GM18505 (cell line): Measurements from ENCODE around the gene CAMK2D.

Experiments used
- ATAC-seq: cut with Tn5 transposase; IDR thresholded peaks from one replicate; pipeline ENCODE4 v1.9.1; 2021; ENCODE audit not compliant: unreplicated experiment
- POLR2A ChIP-seq: IDR thresholded peaks from 4 replicates; pipeline ENCODE4 v1.6.1; 2011; ENCODE audit warnings: borderline replicate concordance; ENCODE audit not compliant: insufficient read depth, insufficient read length; ENCODE audit errors: extremely low read depth

Gene CAMK2D

GRCh38 chr4:113442826-113443225, 318.7 kb downstream of the CAMK2D start:
- no peak for ATAC-seq
- TF ChIP-seq POLR2A, result no peak

GRCh38 chr4:113440371-113440770, 321.2 kb downstream of the CAMK2D start:
- no peak for TF ChIP-seq POLR2A
- no peak for ATAC-seq

GRCh38 chr4:113438596-113438995, 322.9 kb downstream of the CAMK2D start:
- no peak for ATAC-seq
- TF ChIP-seq POLR2A, result no peak

- no peak for ATAC-seq
- TF ChIP-seq POLR2A, result no peak
Measured at GRCh38 chr4:113437129-113437528, 324.4 kb downstream of the CAMK2D start.

GRCh38 chr4:113436360-113436759, 325.2 kb downstream of the CAMK2D start:
- TF ChIP-seq POLR2A, result no peak
- no peak for ATAC-seq

- no peak for TF ChIP-seq POLR2A
- ATAC-seq, result no peak
Measured at GRCh38 chr4:113435893-113436292, 325.6 kb downstream of the CAMK2D start.

GRCh38 chr4:113434247-113434587, 327.3 kb downstream of the CAMK2D start:
- TF ChIP-seq POLR2A, result no peak

GRCh38 chr4:113433536-113434246, 327.8 kb downstream of the CAMK2D start:
- no peak for ATAC-seq
- TF ChIP-seq POLR2A, result no peak

More at GRCh38 chr4:113434247-113434587, 327.3 kb downstream of the CAMK2D start:
- no peak for ATAC-seq

- ATAC-seq, result no peak
- TF ChIP-seq POLR2A, result no peak
Measured at GRCh38 chr4:113433116-113433515, 328.4 kb downstream of the CAMK2D start.

- TF ChIP-seq POLR2A, result no peak
- no peak for ATAC-seq
Measured at GRCh38 chr4:113423631-113424030, 337.9 kb downstream of the CAMK2D start.

- no peak for TF ChIP-seq POLR2A
- ATAC-seq, result no peak
Measured at GRCh38 chr4:113420938-113421337, 340.6 kb downstream of the CAMK2D start.

GRCh38 chr4:113419631-113420030, 341.9 kb downstream of the CAMK2D start:
- no peak for ATAC-seq
- TF ChIP-seq POLR2A, result no peak

- no peak for TF ChIP-seq POLR2A
- ATAC-seq, result no peak
Measured at GRCh38 chr4:113411496-113411938, 350.0 kb downstream of the CAMK2D start.

GRCh38 chr4:113410686-113411085, 350.9 kb downstream of the CAMK2D start:
- ATAC-seq, result no peak
- no peak for TF ChIP-seq POLR2A

- no peak for TF ChIP-seq POLR2A
- ATAC-seq, result no peak
Measured at GRCh38 chr4:113409181-113409580, 352.4 kb downstream of the CAMK2D start.

- ATAC-seq, result no peak
Measured at GRCh38 chr4:113407409-113407808, 354.1 kb downstream of the CAMK2D start.

GRCh38 chr4:113406723-113407016, 354.9 kb downstream of the CAMK2D start:
- no peak for TF ChIP-seq POLR2A
- ATAC-seq, result no peak

More at GRCh38 chr4:113407409-113407808, 354.1 kb downstream of the CAMK2D start:
- no peak for TF ChIP-seq POLR2A
